Body of pancreas (tissue), 4 donors: ENCODE data around the gene FIGN.

Source experiments
- POLR2A ChIP-seq, 3 donors: fragments of 450-650 bp; IDR thresholded peaks; one replicate each; pipeline ENCODE4 v1.6.1; 2016; ENCODE audit warnings: antibody characterized with exemption in 3 of 3, mild to moderate bottlenecking in 2 of 3
- TF ChIP-seq, protein P1 (sequence below), 7 experiments: fragments of 450-650 bp in 4 of 7; fragments of 200-600 bp in 3 of 7; sonication (generic) in 3 of 7; IDR thresholded peaks; one replicate each; pipeline ENCODE4 v1.5.1; 2016 to 2019; ENCODE audit warnings: antibody characterized with exemption in 7 of 7

DNA sequence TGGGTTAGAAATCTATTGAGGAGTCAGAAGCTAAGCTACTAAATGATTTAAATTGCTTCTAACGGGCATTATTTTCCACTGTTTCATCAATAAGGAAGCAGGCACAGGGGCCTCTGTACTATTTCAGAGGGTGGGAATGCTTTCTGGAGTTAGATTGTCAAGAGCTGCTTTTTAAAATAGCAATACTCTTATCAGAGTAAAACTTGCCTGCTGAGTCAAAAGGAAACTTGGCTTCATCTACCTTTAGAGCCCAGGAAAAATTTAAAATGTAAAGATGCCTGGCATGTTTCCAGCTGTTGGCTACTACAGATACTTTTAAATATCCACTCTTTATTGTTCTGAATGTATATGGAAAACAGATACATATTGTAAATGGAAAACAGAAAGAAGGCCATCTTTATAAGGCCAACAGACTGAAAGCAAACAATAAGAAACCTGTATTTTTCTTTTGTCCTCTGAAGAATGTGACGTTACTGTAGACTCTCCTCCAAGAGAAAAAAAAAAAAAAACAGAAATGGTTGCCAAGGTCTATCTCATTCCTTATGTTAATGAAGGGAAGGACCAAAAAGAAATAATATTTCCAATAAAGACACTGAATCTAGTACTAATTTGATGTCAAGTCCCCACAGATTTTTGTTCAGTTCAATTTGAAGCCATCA is 79.1 kb downstream of the FIGN start:
- TF ChIP-seq, protein P1, sequence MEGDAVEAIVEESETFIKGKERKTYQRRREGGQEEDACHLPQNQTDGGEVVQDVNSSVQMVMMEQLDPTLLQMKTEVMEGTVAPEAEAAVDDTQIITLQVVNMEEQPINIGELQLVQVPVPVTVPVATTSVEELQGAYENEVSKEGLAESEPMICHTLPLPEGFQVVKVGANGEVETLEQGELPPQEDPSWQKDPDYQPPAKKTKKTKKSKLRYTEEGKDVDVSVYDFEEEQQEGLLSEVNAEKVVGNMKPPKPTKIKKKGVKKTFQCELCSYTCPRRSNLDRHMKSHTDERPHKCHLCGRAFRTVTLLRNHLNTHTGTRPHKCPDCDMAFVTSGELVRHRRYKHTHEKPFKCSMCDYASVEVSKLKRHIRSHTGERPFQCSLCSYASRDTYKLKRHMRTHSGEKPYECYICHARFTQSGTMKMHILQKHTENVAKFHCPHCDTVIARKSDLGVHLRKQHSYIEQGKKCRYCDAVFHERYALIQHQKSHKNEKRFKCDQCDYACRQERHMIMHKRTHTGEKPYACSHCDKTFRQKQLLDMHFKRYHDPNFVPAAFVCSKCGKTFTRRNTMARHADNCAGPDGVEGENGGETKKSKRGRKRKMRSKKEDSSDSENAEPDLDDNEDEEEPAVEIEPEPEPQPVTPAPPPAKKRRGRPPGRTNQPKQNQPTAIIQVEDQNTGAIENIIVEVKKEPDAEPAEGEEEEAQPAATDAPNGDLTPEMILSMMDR (IDR thresholded peaks at IDR 0.05) = no peak
- TF ChIP-seq POLR2A (IDR thresholded peaks at IDR 0.05) = no peak
